ENCODE results near the gene GBE1.

Gene GBE1

DNA sequence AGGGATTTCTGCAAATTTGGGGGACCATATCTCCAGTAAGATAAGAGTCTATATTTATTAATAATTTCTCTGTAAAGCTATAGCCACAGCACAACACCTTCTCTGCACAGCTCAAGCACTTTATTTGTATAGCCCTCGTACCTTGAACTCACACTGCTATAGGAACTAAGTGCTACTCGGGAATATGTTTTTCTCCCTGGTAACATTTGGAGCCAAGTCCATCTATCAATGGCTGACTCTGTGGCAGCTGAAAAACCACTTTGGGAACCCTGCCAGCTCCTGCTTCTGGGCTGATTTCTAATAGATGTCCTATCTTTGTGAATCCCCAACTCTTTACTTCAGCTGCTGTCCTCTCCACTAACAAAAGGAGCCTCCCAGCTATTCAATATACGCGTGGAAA is 298.5 kb downstream of the GBE1 start:
- peak in 1 of 2 experiments; percentile 39 for DNase-seq

GRCh38 chr3:81459733-81460132 is 301.7 kb downstream of the GBE1 start:
- DNase-seq, result no peak

GRCh38 chr3:81452418-81452817 is 309.0 kb downstream of the GBE1 start:
- no peak for DNase-seq

DNA sequence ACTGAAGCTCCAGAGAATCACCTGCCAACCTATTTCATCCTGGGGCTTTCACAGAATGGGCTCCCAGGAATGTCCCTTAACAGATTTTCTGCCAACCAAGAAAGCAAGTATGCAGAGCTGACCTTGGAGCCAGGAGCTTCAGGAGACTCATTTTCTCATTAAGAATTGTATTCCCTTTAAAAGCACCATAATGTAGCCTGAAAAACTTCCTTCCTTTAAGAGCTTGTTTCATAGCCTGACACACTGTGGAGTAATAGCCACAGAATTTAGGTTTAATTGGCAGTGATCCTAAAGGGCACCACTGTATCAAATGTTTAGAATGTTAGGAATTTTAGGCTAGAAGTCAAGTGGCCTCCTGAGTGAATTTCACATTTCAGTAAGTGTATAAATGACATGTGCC is 309.8 kb downstream of the GBE1 start:
- peak in 1 of 2 experiments; percentile 7 for DNase-seq

DNA sequence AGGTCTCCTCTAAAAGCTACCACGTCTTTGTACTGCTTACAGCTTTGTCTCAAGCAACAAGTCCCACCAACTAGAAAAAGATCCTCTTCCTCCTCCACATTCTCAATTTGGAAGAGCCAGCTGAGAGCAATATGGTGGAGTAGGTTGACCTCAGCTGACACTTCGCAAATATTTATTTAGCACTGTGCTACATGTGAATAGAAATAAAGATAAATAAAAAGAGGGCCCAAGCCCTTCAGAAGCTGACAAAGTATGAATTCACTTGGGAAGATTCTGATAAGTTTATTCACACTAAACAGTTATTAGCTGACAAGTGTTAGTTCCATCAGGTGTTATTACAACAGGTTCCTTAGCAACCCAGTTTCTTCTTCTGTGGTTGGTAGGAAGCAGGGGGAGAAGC is 310.3 kb downstream of the GBE1 start:
- DNase-seq, result no peak

DNA sequence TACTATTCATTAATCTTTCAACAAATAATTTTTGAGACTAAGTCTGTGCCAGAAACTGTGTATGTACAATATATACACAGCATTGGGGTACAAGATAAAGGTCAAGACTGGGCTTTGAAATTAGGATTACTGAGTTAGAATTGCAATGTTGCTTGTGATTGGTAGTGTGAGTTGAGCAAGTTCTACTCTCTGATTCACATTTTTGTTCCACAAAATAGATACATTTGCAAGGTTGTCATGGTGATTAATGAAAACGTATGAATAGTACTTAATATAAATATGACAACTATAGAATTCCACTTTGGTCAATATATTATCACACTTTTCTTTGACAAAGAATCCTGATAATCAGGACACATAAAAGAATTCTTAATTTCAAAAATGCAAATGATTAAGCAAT is 314.6 kb downstream of the GBE1 start:
- DNase-seq, result no peak

- DNase-seq, result no peak
These were observed 315.7 kb downstream of the GBE1 start for GRCh38 chr3:81445712-81446111.

- DNase-seq, result no peak
These were observed 316.5 kb downstream of the GBE1 start for GRCh38 chr3:81444817-81445460.

DNA sequence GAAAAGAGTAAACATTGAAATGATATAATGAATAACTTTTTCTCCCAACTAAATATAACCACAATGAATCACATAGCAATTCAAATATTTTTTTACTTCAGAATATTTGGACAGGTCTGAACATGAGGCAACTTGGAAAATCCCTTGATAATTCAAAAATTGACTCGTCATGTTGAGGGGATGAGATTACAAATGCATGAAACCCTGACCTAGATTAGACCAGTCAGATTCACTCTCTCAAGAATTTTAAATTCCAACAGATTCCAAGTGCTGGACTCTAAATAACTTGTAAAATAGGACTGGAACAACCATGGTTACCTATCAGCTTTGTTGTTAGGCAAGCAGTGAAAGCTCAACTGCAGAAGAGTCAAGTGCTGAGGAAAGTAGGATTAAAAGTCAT is 317.5 kb downstream of the GBE1 start:
- DNase-seq, result no peak

GRCh38 chr3:81443457-81443782 is 318.0 kb downstream of the GBE1 start:
- no peak for DNase-seq

DNA sequence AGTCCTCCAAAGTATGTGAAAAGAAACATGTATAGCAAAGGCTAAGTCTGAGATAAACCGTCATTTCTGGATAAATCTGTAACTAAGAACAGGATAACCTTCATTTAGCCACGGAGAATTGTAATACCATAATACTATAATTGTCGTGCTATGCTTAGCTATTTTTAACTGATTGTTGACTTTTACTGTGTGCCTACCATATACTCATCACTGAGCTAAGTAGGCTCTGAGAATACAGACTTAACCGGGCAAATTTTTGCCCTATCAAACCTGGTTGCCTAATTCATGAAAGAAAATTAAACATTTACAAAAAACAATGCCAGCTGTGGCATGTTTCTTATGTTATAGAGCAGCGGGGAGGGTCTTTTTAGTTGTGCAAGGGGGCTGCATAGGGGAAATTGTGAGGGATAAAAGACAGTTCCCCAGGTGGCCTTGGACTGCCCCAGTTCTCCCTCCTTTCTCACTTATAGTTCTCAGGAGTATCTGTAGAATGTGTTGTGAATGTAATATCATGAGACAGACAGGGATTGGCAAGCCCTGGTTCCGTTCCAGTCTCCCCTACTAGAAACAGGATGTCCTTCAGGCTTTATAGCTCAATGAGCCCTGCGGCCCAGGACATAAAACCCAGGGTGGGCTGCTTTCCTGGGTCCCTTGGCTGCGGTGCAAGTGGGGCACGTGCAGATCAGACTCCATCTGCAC is 318.5 kb downstream of the GBE1 start:
- DNase-seq, result no peak

- DNase-seq, result no peak
These were observed 320.8 kb downstream of the GBE1 start for GRCh38 chr3:81440661-81441060.

Measured in NCI-H446 (cell line).